HEK293T (cell line): ENCODE measurements around the gene ZDHHC7.

Experiments
- ARNT ChIP-seq: fragments of 450-650 bp; IDR thresholded peaks from 2 replicates; pipeline ENCODE4 v1.6.1; 2017; ENCODE audit warnings: mild to moderate bottlenecking
- FOXK2 ChIP-seq: fragments of 450-650 bp; IDR thresholded peaks from 2 replicates; pipeline ENCODE4 v1.6.1; 2016; ENCODE audit warnings: mild to moderate bottlenecking
- L3MBTL2 ChIP-seq: fragments of 450-650 bp; conservative IDR thresholded peaks from 2 replicates; pipeline ENCODE4 v1.6.1; 2016; ENCODE audit warnings: mild to moderate bottlenecking
- LEF1 ChIP-seq: fragments of 450-650 bp; IDR thresholded peaks from 2 replicates; pipeline ENCODE4 v1.6.1; 2017; ENCODE audit warnings: mild to moderate bottlenecking, borderline replicate concordance
- SP1 ChIP-seq: fragments of 450-650 bp; IDR thresholded peaks from 2 replicates; pipeline ENCODE4 v1.6.1; 2017
- SUZ12 ChIP-seq: fragments of 450-650 bp; IDR thresholded peaks from 2 replicates; pipeline ENCODE4 v1.6.1; 2016; ENCODE audit warnings: mild to moderate bottlenecking

DNA sequence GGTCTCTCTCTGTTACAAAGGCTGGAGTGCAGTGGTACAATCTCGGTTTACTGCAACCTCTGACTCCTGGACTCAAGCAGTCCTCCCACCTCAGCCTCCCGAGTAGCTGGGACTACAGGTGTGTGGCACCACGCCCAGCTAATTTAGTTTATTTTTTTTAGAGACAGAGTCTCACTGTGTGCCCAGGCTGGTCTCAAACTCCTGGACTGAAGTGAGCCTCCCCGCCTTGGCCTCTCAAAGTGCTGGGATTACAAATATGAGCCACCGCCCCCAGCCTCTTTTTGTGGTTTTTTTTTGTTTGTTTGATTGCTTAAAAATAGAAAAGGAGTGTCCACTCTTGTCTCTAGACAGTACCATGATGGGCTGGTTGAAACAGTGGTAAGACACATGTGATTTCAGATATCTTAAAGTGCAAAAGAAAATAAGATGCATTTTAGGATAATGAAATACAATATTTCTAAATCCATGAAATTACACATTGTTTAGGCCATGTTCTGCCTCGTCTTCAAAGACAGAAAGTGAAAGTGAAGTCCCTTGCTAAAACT lies 43.7 kb upstream of the ZDHHC7 start:
- no peak for TF ChIP-seq SUZ12
- TF ChIP-seq SP1: no peak
- no peak for TF ChIP-seq FOXK2
- TF ChIP-seq L3MBTL2: no peak
- no peak for TF ChIP-seq LEF1
- no peak for TF ChIP-seq ARNT
